MG63 (cell line): ENCODE data around the gene MAP3K2. TPM values are rescaled to one million over a fixed set of nuclear protein-coding genes. Genes with fewer than 3 reads are reported as not detected.

ENCODE experiments used
- DNase-seq: peaks from one replicate; pipeline ENCODE4 v3.0.0-alpha.2; 2020
- H3K27me3 ChIP-seq: fragments of 250-450 bp; sonication (Bioruptor Pico); 2 replicates; pipeline ENCODE4 v1.5.1; 2020; ENCODE audit warnings: mild to moderate bottlenecking, moderate library complexity
- H3K36me3 ChIP-seq: fragments of 250-450 bp; sonication (Bioruptor Pico); 2 replicates; pipeline ENCODE4 v1.5.1; 2020; ENCODE audit warnings: mild to moderate bottlenecking, moderate library complexity
- H3K4me3 ChIP-seq: fragments of 250-450 bp; sonication (Bioruptor Pico); 2 replicates; pipeline ENCODE4 v1.5.1; 2020; ENCODE audit warnings: mild to moderate bottlenecking, moderate library complexity
- H3K9me3 ChIP-seq: fragments of 250-450 bp; sonication (Bioruptor Pico); 2 replicates; pipeline ENCODE4 v1.5.1; 2020; ENCODE audit warnings: mild to moderate bottlenecking, moderate library complexity
- total RNA-seq: library from RNA; depleted of rRNA; stranded (reverse); fragments of >200 nt; shearing (Covaris generic); gene quantifications from 2 replicates; pipeline ENCODE4 v1.2.3, GENCODE V29; 2014; ENCODE audit warnings: low replicate concordance

The MAP3K2 gene
- total RNA-seq, 1 experiment from 2014 or later = 10.6 TPM

DNA sequence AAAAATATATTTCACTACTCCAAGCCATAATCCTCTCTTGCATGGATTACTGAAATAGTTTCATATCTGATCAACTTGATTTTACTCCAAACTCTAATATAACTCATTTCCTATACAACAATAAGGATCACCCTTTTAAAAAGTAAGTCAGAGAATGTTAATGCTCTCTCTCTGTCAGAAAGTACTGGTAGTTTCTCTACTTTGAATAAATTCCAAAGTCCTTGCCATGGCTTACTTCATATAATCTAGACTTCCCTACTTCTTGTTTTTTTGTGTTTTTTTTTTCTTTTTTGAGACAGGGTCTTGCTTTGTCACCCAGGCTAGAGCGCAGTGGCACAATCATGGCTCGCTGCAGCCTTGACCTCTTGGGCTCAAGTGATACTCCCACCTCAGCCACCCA, 36.2 kb downstream of the MAP3K2 start:
- Histone ChIP-seq H3K36me3 (peaks cover 3% of the 10 kb centered on the region), H3K27me3 (no peaks in the 10 kb centered on the region), H3K9me3 (no peaks in the 10 kb centered on the region; the same call in 1 of the 2 replicates), H3K4me3 (no peak overlapping the region)
- no peak for DNase-seq

- H3K9me3 ChIP-seq = peaks cover 4% of the 10 kb centered on the region
- H3K27me3 ChIP-seq = no peaks in the 10 kb centered on the region
- DNase-seq = no peak
- H3K4me3 ChIP-seq = no peak overlapping the region
- H3K36me3 ChIP-seq = no peaks in the 10 kb centered on the region; the same call in 1 of the 2 replicates
Observed at GRCh38 chr2:127348426-127349000, 39.3 kb downstream of the MAP3K2 start.

DNA sequence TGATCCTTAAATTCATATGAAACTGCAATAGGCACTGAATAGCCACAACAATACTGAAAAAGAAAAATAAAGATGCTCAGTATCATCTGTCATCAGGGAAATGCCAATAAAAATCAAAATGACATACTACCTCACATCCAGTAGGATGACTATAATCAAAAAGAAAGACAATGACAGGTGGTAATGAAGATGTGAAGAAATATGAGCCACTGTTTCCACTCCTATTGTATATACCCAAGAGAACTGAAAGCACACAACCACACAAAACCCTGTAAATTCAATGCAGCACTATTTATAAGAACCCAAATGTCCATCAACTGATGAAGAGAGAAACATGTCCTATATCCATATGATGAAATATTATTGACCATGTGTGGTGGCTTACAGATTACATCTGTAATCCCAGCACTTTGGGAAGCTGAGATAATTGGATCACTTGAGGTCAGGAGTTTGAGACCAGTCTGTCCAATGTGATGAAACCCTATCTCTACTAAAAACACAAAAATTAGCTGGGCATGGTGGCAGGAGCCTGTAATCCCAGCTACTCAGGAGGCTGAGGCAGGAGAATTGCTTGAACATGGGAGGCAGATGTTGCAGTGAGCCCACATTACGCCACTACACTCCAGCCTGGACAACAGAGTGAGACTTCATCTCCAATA, 39.9 kb downstream of the MAP3K2 start:
- H3K27me3 ChIP-seq = no peaks in the 10 kb centered on the region
- peaks cover 4% of the 10 kb centered on the region for H3K9me3 ChIP-seq
- no peak for DNase-seq
- no peak overlapping the region for H3K4me3 ChIP-seq
- H3K36me3 ChIP-seq = no peaks in the 10 kb centered on the region; the same call in 1 of the 2 replicates

GRCh38 chr2:127347015-127347414, 40.8 kb downstream of the MAP3K2 start:
- Histone ChIP-seq H3K27me3 (no peaks in the 10 kb centered on the region), H3K36me3 (peaks cover 3% of the 10 kb centered on the region), H3K9me3 (peaks cover 4% of the 10 kb centered on the region), H3K4me3 (no peak overlapping the region)
- no peak for DNase-seq

- no peaks in the 10 kb centered on the region for H3K27me3 ChIP-seq
- H3K36me3 ChIP-seq = peaks cover 12% of the 10 kb centered on the region
- no peak overlapping the region for H3K4me3 ChIP-seq
- DNase-seq = no peak
- peaks cover 4% of the 10 kb centered on the region for H3K9me3 ChIP-seq
Observed at GRCh38 chr2:127343277-127343676, 44.5 kb downstream of the MAP3K2 start.

GRCh38 chr2:127342101-127342500, 45.7 kb downstream of the MAP3K2 start:
- Histone ChIP-seq H3K9me3 (peaks cover 4% of the 10 kb centered on the region), H3K27me3 (no peaks in the 10 kb centered on the region), H3K36me3 (peaks cover 22% of the 10 kb centered on the region), H3K4me3 (no peak overlapping the region)
- DNase-seq = no peak

DNA sequence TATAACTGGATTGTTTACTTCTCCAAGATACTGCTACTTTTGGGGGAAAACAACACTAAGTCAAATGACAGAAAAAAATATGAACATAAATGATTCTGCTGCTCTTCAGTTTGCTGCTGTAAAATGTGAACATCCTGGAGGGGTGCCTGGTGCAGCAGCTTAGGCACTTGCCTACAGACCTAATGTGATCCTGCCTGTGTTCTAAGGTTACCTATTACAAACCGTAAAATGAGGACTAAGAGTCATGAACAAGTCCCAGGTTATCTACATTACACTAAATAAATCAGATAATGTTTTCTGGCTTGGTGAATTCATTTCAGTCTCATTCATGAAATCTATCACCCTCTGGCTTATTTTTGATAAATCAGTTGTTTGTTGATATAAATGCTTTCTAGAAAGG, 55.4 kb downstream of the MAP3K2 start:
- Histone ChIP-seq H3K4me3 (no peak overlapping the region), H3K36me3 (peaks cover 16% of the 10 kb centered on the region), H3K27me3 (no peaks in the 10 kb centered on the region), H3K9me3 (no peaks in the 10 kb centered on the region)
- DNase-seq = no peak

DNA sequence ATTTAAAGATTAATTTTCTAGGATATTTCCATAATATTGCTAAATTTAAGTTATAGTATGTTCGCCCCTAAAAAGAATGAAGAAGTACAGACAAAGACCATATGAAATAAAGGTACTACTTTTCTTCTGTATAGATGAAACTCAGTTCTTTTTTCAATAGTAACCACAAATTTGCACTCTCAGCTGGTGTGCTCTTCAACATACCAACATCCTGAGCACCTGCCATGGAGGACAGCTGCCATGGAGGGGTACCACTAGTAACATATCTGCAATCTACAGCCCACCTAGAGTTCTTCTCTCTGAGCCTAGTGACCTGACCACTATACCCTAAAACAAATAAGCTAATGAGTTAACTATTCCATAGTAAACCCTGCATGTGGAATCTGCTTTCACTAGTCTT, 57.0 kb downstream of the MAP3K2 start:
- no peak overlapping the region for H3K4me3 ChIP-seq
- no peaks in the 10 kb centered on the region for H3K27me3 ChIP-seq
- no peaks in the 10 kb centered on the region for H3K9me3 ChIP-seq
- DNase-seq = no peak
- H3K36me3 ChIP-seq = peaks cover 14% of the 10 kb centered on the region; the same call in 1 of the 2 replicates

DNA sequence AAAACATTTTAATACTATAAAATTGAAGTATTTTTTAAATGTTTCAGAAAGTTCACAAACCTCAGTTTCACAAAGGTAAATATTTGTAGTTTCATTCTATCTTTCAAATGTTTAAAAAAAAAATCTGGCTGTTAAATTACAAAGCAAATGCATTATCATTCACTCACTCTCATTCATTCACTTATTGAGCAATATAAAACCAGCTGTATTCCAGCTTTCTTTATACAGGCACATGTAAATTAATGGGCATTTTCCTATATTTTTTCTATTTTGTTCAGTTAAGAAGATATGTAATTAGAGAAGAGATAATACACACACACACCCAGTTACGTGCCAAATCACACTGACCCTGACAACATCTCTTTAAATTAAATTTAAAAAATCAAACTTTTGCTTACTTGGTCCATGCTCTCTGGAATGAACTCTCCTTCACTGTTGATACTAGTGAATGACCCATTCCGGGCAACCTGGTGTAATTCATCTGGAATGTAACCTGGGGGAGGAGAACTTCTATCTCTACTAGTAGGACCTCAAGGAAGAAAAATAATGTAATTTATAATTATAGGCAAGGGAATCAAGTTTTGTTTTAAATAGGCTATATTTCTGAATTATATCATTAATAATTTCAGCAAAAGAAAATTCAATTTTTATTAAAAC, 61.4 kb downstream of the MAP3K2 start:
- no peak for DNase-seq
- Histone ChIP-seq H3K27me3 (no peaks in the 10 kb centered on the region), H3K36me3 (peaks cover 42% of the 10 kb centered on the region), H3K4me3 (no peak overlapping the region), H3K9me3 (no peaks in the 10 kb centered on the region)

DNA sequence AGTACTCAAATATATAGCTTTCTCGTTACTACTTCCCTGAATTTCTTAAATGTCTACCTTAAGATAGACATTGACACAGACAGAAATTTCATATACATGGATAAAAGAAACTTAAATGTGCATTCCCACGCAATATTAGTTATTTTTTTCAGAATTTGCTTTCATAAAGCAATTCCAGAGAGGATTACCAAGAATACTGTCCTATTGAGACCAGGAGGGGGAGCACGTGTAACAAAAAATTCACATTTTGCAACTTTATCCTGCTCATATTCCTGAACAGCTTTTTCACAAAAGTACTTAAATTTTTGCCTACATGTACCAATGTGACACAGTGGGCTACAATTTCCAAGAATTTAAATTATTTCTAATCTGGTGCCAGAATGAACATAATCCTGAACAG, 63.1 kb downstream of the MAP3K2 start:
- H3K36me3 ChIP-seq = peaks cover 58% of the 10 kb centered on the region
- H3K4me3 ChIP-seq = no peak overlapping the region
- no peaks in the 10 kb centered on the region for H3K27me3 ChIP-seq
- H3K9me3 ChIP-seq = peaks cover 5% of the 10 kb centered on the region
- no peak for DNase-seq

DNA sequence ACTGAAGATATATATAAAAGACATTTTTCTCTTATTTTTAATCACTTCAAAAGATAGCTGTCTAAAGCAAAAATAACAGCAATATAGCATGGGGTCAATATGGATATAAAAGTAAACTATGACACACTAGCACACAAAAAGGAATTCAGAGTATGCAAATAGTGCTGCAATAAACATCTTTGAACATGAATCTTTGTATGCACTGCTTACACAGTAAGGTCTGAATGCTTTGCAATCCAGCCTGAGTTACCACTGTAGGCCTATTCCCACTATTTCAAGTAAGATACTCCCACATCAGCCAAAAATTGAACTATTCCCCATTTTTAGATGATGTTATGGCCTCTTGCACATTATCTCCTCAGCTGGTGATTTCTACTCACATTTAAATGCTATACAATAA, 66.5 kb downstream of the MAP3K2 start:
- Histone ChIP-seq H3K4me3 (no peak overlapping the region), H3K27me3 (no peaks in the 10 kb centered on the region), H3K36me3 (peaks cover 60% of the 10 kb centered on the region), H3K9me3 (peaks cover 5% of the 10 kb centered on the region)
- DNase-seq = no peak

- peaks cover 60% of the 10 kb centered on the region for H3K36me3 ChIP-seq
- H3K27me3 ChIP-seq = no peaks in the 10 kb centered on the region
- no peak overlapping the region for H3K4me3 ChIP-seq
- H3K9me3 ChIP-seq = peaks cover 5% of the 10 kb centered on the region
- no peak for DNase-seq
Observed at GRCh38 chr2:127320586-127321275, 67.0 kb downstream of the MAP3K2 start.

GRCh38 chr2:127320067-127320466, 67.7 kb downstream of the MAP3K2 start:
- Histone ChIP-seq H3K9me3 (peaks cover 5% of the 10 kb centered on the region), H3K27me3 (no peaks in the 10 kb centered on the region), H3K4me3 (no peak overlapping the region), H3K36me3 (peaks cover 62% of the 10 kb centered on the region)
- no peak for DNase-seq

DNA sequence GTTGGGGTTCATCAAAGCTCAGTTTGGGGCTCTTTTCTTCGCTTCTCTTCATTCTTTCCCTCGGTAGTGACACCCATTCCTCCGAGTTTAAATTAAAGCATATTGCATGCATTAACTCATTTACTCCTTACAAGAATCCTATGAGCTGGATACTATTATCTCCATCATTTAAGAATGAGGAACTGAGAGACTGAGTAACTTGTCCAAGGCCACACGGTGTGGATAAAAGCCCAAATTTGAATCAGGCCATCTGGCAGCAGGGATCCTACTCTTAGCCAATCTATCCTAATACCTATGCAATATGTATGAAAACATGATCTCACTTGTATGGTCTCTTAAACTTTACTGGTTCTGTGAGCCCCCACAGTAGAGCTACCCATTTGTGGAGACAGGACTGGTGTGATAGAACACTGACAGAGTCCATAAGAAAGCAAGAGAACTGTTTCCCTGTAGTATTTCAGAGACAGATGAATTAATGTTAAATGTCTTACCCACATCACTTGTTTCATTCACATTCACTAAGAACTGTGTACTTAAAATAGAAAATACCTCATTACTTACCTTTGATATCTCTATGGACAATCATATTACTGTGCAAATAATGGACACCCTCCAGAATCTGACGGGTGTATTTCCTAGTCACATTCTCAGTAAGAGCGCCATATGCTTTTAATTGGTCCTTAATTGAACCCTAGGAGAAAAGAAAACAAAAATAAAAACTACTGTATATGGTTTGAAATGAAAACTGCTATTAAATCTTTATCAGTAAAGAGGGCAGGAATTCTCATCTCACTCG, 73.4 kb downstream of the MAP3K2 start:
- Histone ChIP-seq H3K4me3 (no peak overlapping the region), H3K27me3 (no peaks in the 10 kb centered on the region), H3K9me3 (no peaks in the 10 kb centered on the region), H3K36me3 (peaks cover 37% of the 10 kb centered on the region)
- no peak for DNase-seq

- H3K36me3 ChIP-seq = peaks cover 36% of the 10 kb centered on the region
- H3K27me3 ChIP-seq = no peaks in the 10 kb centered on the region
- no peak overlapping the region for H3K4me3 ChIP-seq
- DNase-seq = no peak
- H3K9me3 ChIP-seq = no peaks in the 10 kb centered on the region
Observed at GRCh38 chr2:127313406-127313805, 74.4 kb downstream of the MAP3K2 start.

- DNase-seq = no peak
- Histone ChIP-seq H3K4me3 (no peak overlapping the region), H3K36me3 (peaks cover 37% of the 10 kb centered on the region), H3K27me3 (no peaks in the 10 kb centered on the region), H3K9me3 (no peaks in the 10 kb centered on the region)
Observed at GRCh38 chr2:127310980-127311379, 76.8 kb downstream of the MAP3K2 start.

- no peaks in the 10 kb centered on the region for H3K27me3 ChIP-seq
- H3K36me3 ChIP-seq = peaks cover 31% of the 10 kb centered on the region
- H3K9me3 ChIP-seq = no peaks in the 10 kb centered on the region
- no peak for DNase-seq
- no peak overlapping the region for H3K4me3 ChIP-seq
Observed at GRCh38 chr2:127309468-127309867, 78.3 kb downstream of the MAP3K2 start.
